Brain pericyte (primary cell): Measurements from ENCODE around the gene POLD3.

Experiments used
- DNase-seq: peaks from one replicate; pipeline ENCODE4 v3.0.0-alpha.2; 2012; ENCODE audit warnings: low read depth, low spot score

POLD3 gene

GRCh38 chr11:74592441-74593362 is at the start of gene POLD3:
Gene POLD3 (plus strand): TSS chr11:74592582. CDS start chr11:74592659, 77 bp downstream.
- DNase-seq = peak; percentile 55

GRCh38 chr11:74543991-74544390 is 48.4 kb upstream of the POLD3 start:
- DNase-seq = no peak

GRCh38 chr11:74546752-74547151 is 45.6 kb upstream of the POLD3 start:
- no peak for DNase-seq

- no peak for DNase-seq
Measured at GRCh38 chr11:74550991-74551753, 41.2 kb upstream of the POLD3 start.

- DNase-seq = no peak
Measured at GRCh38 chr11:74551754-74552145, 40.6 kb upstream of the POLD3 start.

- DNase-seq = no peak
Measured at GRCh38 chr11:74557526-74557925, 34.9 kb upstream of the POLD3 start.

- DNase-seq = no peak
Measured at GRCh38 chr11:74559110-74559933, 33.1 kb upstream of the POLD3 start.

GRCh38 chr11:74559934-74560309 is 32.5 kb upstream of the POLD3 start:
- no peak for DNase-seq

- no peak for DNase-seq
Measured at GRCh38 chr11:74566146-74566960, 26.0 kb upstream of the POLD3 start.

- DNase-seq = no peak
Measured at GRCh38 chr11:74568028-74568427, 24.4 kb upstream of the POLD3 start.

GRCh38 chr11:74570266-74571061 is 21.9 kb upstream of the POLD3 start:
- DNase-seq = no peak

GRCh38 chr11:74571062-74571399 is 21.4 kb upstream of the POLD3 start:
- no peak for DNase-seq

GRCh38 chr11:74572349-74572748 is 20.0 kb upstream of the POLD3 start:
- no peak for DNase-seq

GRCh38 chr11:74574563-74574962 is 17.8 kb upstream of the POLD3 start:
- no peak for DNase-seq

- DNase-seq = no peak
Measured at GRCh38 chr11:74575999-74576398, 16.4 kb upstream of the POLD3 start.

- DNase-seq = no peak
Measured at GRCh38 chr11:74577181-74577580, 15.2 kb upstream of the POLD3 start.

GRCh38 chr11:74577624-74578396 is 14.6 kb upstream of the POLD3 start:
- DNase-seq = no peak

GRCh38 chr11:74579577-74580270 is 12.7 kb upstream of the POLD3 start:
- no peak for DNase-seq
